ENCODE results near the gene KCNJ14.

DNA sequence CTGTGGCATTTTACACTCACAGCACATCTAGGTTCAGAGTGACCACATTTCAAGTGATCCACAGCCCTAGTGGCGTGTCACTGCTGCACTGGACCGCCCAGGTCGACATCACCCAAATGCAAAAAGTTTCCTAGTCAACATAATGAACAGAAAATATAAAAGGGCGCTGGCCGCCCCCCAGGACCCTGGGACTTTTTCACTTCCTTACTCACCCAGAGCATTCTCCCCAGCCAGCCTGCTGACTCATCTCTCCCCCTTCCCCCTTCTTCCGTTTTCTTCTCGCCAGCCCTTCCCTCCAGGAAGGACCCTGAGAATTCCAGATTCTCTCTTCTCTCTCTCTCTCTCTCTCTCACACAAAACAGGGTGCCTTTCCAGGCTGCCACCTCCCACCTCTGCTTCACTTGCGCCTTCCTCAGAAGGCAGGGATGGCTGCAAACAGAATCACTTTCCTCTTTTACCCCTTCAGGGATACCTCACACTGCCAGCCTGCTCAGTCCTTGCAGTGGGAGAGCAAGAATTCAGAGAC lies 30.6 kb upstream of the KCNJ14 start:
- no peak for TF ChIP-seq EP300 (IDR thresholded peaks at IDR 0.05)
- TF ChIP-seq, protein P1, sequence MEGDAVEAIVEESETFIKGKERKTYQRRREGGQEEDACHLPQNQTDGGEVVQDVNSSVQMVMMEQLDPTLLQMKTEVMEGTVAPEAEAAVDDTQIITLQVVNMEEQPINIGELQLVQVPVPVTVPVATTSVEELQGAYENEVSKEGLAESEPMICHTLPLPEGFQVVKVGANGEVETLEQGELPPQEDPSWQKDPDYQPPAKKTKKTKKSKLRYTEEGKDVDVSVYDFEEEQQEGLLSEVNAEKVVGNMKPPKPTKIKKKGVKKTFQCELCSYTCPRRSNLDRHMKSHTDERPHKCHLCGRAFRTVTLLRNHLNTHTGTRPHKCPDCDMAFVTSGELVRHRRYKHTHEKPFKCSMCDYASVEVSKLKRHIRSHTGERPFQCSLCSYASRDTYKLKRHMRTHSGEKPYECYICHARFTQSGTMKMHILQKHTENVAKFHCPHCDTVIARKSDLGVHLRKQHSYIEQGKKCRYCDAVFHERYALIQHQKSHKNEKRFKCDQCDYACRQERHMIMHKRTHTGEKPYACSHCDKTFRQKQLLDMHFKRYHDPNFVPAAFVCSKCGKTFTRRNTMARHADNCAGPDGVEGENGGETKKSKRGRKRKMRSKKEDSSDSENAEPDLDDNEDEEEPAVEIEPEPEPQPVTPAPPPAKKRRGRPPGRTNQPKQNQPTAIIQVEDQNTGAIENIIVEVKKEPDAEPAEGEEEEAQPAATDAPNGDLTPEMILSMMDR (IDR thresholded peaks at IDR 0.05) = no peak
